ENCODE results near the gene KNCN.
A peak's percentile ranks its signal among the peaks of the same experiment; 100 is the strongest.

KNCN gene

DNA sequence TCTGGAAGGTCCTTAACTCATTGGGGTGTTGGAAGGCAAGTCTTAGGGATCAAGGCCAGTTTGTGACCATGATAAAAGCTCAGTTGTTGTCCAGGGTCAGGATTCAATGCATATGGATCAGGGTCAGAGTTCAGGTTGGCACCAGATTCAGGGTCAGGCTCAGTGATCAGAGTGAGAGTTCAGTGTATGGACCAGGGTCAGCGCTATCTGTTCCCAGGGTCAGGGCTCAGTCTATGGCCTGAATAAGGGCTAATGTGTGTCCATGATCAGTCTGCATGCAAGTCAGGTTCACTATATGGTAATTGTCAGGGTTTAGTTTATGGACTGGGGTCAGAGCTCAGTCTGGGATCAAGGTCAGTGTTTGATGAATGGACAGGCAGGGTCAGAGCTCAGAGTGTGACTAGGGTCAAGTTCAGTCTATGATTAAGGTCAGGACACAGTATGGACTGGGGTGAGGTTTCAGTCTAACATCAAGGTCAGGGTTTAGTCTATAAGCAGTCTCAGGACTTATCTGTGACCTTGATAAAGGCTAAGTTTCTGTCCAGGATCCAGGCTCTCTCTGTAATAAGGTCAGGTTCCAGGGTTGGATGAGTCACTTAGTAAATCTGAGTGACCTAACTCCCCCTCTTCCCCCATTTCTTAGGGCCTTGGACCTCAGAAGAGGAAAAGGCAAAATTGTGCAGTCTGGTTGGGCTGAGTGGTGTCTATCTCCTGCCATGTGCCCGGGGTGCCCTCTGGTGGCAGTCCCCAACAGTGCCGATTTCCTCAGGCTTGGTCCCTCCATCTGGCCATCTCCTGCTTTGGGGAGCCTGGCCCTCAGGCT is 23.8 kb downstream of the KNCN start:
- DNase-seq (ENCODE audit: low read depth): no peak
- TF ChIP-seq, protein P1, sequence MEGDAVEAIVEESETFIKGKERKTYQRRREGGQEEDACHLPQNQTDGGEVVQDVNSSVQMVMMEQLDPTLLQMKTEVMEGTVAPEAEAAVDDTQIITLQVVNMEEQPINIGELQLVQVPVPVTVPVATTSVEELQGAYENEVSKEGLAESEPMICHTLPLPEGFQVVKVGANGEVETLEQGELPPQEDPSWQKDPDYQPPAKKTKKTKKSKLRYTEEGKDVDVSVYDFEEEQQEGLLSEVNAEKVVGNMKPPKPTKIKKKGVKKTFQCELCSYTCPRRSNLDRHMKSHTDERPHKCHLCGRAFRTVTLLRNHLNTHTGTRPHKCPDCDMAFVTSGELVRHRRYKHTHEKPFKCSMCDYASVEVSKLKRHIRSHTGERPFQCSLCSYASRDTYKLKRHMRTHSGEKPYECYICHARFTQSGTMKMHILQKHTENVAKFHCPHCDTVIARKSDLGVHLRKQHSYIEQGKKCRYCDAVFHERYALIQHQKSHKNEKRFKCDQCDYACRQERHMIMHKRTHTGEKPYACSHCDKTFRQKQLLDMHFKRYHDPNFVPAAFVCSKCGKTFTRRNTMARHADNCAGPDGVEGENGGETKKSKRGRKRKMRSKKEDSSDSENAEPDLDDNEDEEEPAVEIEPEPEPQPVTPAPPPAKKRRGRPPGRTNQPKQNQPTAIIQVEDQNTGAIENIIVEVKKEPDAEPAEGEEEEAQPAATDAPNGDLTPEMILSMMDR (IDR thresholded peaks at IDR 0.05; ENCODE audit: control insufficient read depth, insufficient read depth, low read depth, low read length, missing control alignments): peak; percentile 99

DNA sequence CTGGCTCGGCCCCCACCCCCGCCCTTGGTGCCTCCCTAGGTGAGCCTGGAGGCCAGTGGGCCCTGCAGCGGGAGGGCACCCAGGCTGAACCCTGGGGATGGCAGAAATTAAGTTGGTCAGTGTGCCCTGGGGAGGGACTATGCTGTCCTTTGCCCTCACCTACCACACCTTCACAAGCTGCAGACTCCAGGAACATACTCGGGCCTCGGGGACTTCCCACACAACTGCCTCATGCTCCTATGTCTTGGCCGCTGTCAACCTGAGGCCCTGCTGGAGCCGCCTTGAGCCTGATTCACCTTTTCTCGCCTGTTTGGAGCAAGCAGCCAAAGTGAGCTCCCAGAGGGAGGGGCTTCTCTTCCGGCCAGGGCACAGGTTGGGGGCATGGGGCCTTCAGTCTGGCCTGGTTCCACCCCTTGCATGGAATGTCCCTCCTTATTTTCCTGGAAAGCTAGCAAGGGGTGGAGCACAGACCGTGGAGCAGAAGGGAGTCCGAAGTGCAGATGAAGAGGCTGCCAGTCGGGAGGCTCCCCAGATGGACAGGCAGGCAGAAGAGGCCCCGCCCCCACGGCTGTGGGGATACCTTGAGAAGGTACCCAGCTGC is 24.7 kb downstream of the KNCN start:
- TF ChIP-seq, protein P1 (IDR thresholded peaks at IDR 0.05; ENCODE audit: control insufficient read depth, insufficient read depth, low read depth, low read length, missing control alignments): no peak
- no peak for DNase-seq (ENCODE audit: low read depth)
- H3K4me3 ChIP-seq (ENCODE audit: control insufficient read depth, low read depth, low read length): no peak overlapping the region

More for the DNA sequence above, 23.8 kb downstream of the KNCN start:
- no peak overlapping the region for H3K4me3 ChIP-seq (ENCODE audit: control insufficient read depth, low read depth, low read length)

DNA sequence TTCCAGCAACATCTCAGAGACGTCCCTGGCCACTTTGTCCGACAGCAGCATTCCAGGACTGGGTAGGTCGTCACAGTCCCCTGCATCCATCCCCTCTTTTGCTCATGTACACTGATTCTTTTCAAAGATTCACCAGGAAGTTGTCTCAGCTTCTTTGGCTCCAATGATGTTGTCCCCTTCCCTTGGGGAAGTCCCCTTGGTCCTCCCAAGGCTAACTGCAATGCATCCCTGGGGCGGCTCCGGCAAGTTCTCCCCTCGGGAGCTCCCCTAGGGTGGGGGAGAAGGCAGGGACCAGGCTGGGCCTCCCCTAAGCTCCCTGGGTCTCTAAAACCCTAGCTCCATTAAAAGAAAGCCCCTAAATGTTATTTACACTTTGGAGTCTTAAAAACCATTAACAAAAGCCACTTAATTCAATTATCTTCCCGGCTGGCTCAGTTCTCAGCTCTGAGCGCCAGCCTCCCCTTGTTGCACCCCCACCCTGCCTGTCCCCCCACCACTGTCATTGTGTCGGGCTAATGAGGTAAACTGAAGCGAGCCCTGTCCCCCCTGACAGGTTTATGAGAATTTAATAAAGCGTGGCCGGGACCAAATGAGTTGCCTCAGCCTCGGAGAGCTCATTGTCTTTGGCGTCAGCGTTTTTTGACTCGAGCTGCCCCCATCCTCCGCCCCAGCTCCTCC is 25.3 kb downstream of the KNCN start:
- TF ChIP-seq, protein P1 (IDR thresholded peaks at IDR 0.05; ENCODE audit: control insufficient read depth, insufficient read depth, low read depth, low read length, missing control alignments): no peak
- no peak for DNase-seq (ENCODE audit: low read depth)
- H3K4me3 ChIP-seq (ENCODE audit: control insufficient read depth, low read depth, low read length): no peak overlapping the region

DNA sequence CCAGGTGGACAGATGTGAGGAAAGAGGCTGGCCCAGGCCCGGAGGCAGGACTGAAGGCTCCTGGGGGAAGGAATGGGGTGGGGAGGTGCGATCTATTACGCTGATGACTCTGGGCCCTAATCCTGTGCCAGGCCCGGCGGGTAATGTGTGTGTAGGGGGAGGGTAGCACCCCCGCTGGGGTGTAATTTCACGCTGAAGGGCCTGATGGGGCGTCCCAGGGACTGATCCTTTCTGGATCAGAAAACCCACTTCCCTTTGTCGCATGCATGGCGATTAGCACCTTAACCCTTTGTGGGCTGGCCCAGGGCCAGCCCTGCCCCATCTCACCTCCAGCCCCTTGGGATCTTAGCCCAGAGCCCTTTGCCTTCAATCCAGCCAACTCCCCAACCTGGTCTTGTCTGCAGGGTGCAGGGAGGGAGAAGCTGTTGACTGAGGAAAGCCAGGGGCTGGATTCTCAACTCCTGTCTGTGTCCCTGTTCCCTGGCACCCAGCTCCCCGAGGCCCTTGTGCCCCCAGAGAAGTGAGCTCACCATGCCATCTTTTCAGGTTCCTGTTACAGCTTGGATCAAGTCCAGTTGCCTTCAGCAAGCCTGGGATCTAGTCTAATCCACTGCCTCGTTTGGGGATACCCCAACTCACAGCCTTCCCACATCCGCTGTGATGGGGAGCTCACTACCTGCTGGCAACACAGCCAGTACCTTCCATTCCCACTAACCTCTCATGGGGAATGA is 26.0 kb downstream of the KNCN start:
- DNase-seq (ENCODE audit: low read depth): no peak

DNA sequence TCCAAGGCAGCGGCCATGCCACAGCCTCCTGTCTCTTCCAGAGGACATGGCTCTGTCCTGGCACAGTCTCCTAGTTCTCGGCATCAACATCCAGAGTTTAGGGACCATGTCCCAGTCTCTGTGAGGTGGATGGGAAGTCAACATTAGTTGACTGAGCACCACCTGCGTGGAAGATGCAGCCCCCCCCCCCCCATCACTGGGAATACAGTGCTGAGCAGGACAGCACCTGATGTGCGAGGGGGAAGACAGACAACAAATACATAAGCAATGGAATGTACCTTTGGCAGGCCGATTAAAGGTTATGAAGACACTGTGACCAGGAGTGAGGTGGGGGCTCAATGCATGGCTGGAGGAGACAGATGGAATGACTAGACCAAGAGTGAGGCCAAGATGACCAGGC is 26.6 kb downstream of the KNCN start:
- H3K4me3 ChIP-seq (ENCODE audit: control insufficient read depth, low read depth, low read length): no peak overlapping the region
- TF ChIP-seq, protein P1 (IDR thresholded peaks at IDR 0.05; ENCODE audit: control insufficient read depth, insufficient read depth, low read depth, low read length, missing control alignments): no peak
- no peak for DNase-seq (ENCODE audit: low read depth)

More for the DNA sequence above, 26.0 kb downstream of the KNCN start:
- TF ChIP-seq, protein P1 (IDR thresholded peaks at IDR 0.05; ENCODE audit: control insufficient read depth, insufficient read depth, low read depth, low read length, missing control alignments): no peak
- H3K4me3 ChIP-seq (ENCODE audit: control insufficient read depth, low read depth, low read length): no peak overlapping the region
